HCT116 (cell line): Measurements from ENCODE around the gene PIP4P1.
"Not testable (repeated sequence)": the region's sequence is repeated elsewhere in the genome, so short reads cannot be mapped to it uniquely, and the experiment has no call there.

Experiments
- EZH2 ChIP-seq: fragments of 200-600 bp; sonication (generic); IDR thresholded peaks from 2 replicates; pipeline ENCODE4 v1.6.1; 2017; ENCODE audit warnings: antibody characterized with exemption, mixed run types
- EZH2phosphoT487 ChIP-seq: fragments of 200-600 bp; IDR thresholded peaks from 2 replicates; pipeline ENCODE4 v1.6.1; 2018; ENCODE audit warnings: antibody characterized with exemption, borderline replicate concordance
- FOSL1 ChIP-seq: IDR thresholded peaks from 2 replicates; pipeline ENCODE4 v1.6.1; 2012; ENCODE audit warnings: low read depth
- POLR2A ChIP-seq: IDR thresholded peaks from 2 replicates; pipeline ENCODE4 v1.7.0; 2011; ENCODE audit warnings: borderline replicate concordance; ENCODE audit not compliant: insufficient read depth, insufficient read length; ENCODE audit errors: extremely low read depth
- POLR2AphosphoS5 ChIP-seq: IDR thresholded peaks from 2 replicates; pipeline ENCODE4 v1.6.1; 2011; ENCODE audit warnings: mild to moderate bottlenecking, low read depth, low read length, moderate library complexity
- RAD21 ChIP-seq: IDR thresholded peaks from 2 replicates; pipeline ENCODE4 v1.6.1; 2012; ENCODE audit warnings: low read depth, mild to moderate bottlenecking
- SP1 ChIP-seq: IDR thresholded peaks from 2 replicates; pipeline ENCODE4 v1.6.1; 2012; ENCODE audit warnings: low read depth
- YY1 ChIP-seq: IDR thresholded peaks from 2 replicates; pipeline ENCODE4 v1.6.1; 2011; ENCODE audit warnings: low read length, low read depth, moderate library complexity, mild to moderate bottlenecking; ENCODE audit not compliant: insufficient replicate concordance; ENCODE audit errors: extremely low read depth
- ZFX ChIP-seq: fragments of 450-650 bp; IDR thresholded peaks from 2 replicates; pipeline ENCODE4 v1.6.1; 2017
- ZNF274 ChIP-seq: fragments of 200-500 bp; sonication (Bioruptor generic); IDR thresholded peaks from 2 replicates; pipeline ENCODE4 v1.6.1; 2014; ENCODE audit warnings: mild to moderate bottlenecking, low read depth, low read length, inconsistent platforms
- TF ChIP-seq, protein P1 (sequence below), 3 experiments: fragments of 200-600 bp in 1 of 3; sonication (generic) in 1 of 3; IDR thresholded peaks in 2 of 3; conservative IDR thresholded peaks in 1 of 3; 2 replicates each; pipeline ENCODE4 v1.5.1; 2012 to 2017; ENCODE audit warnings: low read depth in 2 of 3, low read length in 2 of 3, antibody characterized with exemption in 1 of 3, borderline replicate concordance in 1 of 3, control low read depth in 1 of 3, mild to moderate bottlenecking in 1 of 3, mixed read lengths in 1 of 3, mixed run types in 1 of 3, moderate library complexity in 1 of 3; ENCODE audit not compliant: insufficient read depth in 1 of 3
- TF ChIP-seq, protein P2 (sequence below): IDR thresholded peaks from 2 replicates; pipeline ENCODE4 v1.6.1; 2012
- TF ChIP-seq, protein P3 (sequence below): IDR thresholded peaks from 2 replicates; pipeline ENCODE4 v1.6.1; 2012; ENCODE audit warnings: low read depth

DNA sequence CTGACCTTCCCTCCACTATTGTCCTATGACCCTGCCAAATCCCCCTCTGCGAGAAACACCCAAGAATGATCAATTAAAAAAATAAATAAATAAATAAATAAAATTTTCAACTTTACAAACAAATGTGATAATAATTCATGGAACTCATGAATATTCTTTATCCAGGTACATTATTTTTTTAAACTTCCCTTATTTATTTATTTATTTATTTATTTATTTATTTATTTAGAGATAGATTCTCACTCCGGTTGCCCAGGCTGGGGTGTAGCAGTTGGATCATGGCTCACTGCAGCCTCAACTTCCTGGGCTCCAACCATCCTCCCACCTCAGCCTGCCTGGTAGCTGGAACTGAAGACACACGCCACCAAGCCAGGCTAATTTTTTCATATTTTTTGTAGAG, 46.3 kb upstream of the PIP4P1 start:
- TF ChIP-seq POLR2A, YY1, FOSL1, RAD21, EZH2, EZH2phosphoT487, ZFX, ZNF274, POLR2AphosphoS5, SP1: not testable (repeated sequence)
- TF ChIP-seq, protein P1, sequence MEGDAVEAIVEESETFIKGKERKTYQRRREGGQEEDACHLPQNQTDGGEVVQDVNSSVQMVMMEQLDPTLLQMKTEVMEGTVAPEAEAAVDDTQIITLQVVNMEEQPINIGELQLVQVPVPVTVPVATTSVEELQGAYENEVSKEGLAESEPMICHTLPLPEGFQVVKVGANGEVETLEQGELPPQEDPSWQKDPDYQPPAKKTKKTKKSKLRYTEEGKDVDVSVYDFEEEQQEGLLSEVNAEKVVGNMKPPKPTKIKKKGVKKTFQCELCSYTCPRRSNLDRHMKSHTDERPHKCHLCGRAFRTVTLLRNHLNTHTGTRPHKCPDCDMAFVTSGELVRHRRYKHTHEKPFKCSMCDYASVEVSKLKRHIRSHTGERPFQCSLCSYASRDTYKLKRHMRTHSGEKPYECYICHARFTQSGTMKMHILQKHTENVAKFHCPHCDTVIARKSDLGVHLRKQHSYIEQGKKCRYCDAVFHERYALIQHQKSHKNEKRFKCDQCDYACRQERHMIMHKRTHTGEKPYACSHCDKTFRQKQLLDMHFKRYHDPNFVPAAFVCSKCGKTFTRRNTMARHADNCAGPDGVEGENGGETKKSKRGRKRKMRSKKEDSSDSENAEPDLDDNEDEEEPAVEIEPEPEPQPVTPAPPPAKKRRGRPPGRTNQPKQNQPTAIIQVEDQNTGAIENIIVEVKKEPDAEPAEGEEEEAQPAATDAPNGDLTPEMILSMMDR (IDR thresholded peaks at IDR 0.05 in 2 of 3, conservative IDR thresholded peaks at IDR 0.05 in 1 of 3; ENCODE audit: borderline replicate concordance in 1 of 3, insufficient read depth in 1 of 3, low read depth in 2 of 3, low read length in 2 of 3) = not testable (repeated sequence)
- TF ChIP-seq, protein P2, sequence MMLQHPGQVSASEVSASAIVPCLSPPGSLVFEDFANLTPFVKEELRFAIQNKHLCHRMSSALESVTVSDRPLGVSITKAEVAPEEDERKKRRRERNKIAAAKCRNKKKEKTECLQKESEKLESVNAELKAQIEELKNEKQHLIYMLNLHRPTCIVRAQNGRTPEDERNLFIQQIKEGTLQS = not testable (repeated sequence)
- TF ChIP-seq, protein P3, sequence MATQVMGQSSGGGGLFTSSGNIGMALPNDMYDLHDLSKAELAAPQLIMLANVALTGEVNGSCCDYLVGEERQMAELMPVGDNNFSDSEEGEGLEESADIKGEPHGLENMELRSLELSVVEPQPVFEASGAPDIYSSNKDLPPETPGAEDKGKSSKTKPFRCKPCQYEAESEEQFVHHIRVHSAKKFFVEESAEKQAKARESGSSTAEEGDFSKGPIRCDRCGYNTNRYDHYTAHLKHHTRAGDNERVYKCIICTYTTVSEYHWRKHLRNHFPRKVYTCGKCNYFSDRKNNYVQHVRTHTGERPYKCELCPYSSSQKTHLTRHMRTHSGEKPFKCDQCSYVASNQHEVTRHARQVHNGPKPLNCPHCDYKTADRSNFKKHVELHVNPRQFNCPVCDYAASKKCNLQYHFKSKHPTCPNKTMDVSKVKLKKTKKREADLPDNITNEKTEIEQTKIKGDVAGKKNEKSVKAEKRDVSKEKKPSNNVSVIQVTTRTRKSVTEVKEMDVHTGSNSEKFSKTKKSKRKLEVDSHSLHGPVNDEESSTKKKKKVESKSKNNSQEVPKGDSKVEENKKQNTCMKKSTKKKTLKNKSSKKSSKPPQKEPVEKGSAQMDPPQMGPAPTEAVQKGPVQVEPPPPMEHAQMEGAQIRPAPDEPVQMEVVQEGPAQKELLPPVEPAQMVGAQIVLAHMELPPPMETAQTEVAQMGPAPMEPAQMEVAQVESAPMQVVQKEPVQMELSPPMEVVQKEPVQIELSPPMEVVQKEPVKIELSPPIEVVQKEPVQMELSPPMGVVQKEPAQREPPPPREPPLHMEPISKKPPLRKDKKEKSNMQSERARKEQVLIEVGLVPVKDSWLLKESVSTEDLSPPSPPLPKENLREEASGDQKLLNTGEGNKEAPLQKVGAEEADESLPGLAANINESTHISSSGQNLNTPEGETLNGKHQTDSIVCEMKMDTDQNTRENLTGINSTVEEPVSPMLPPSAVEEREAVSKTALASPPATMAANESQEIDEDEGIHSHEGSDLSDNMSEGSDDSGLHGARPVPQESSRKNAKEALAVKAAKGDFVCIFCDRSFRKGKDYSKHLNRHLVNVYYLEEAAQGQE = not testable (repeated sequence)
